H1 (cell line): ENCODE data around the gene CREB3L1. TPM values are rescaled to one million over a fixed set of nuclear protein-coding genes. Genes with fewer than 3 reads are reported as not detected.

Experiments used
- CTCF ChIA-PET: fragments of 300-600 bp; sonication (Branson Sonifier 250); formaldehyde crosslinking; loops from one replicate; lab custom pipeline; 2021; ENCODE audit not compliant: partially characterized antibody; lab: Charles Lee
- POLR2A ChIA-PET: fragments of 300-600 bp; sonication (Branson Sonifier 250); formaldehyde crosslinking; loops from one replicate; lab custom pipeline; 2021; ENCODE audit warnings: inconsistent platforms; ENCODE audit not compliant: partially characterized antibody; lab: Charles Lee
- DNase-seq, 2 experiments: peaks; one replicate each; pipeline versions ENCODE4 v3.0.0 to v3.0.0-alpha.2; 2010 to 2022; ENCODE audit warnings: low spot score in 2 of 2, low read depth in 1 of 2, mixed read lengths in 1 of 2
- FAIRE-seq: peaks from 2 replicates; lab custom pipeline; 2011; peaks lifted over from hg19 to GRCh38; lab: Jason Lieb, UNC
- H2AFZ ChIP-seq: 2 replicates; pipeline ENCODE4 v1.8.1; 2012; ENCODE audit warnings: low read length, inconsistent platforms
- H2AK5ac ChIP-seq: 2 replicates; pipeline ENCODE4 v1.6.1; 2013; ENCODE audit warnings: low read depth, low read length
- H2BK120ac ChIP-seq: replicated peaks from 2 replicates; pipeline ENCODE3; 2013; ENCODE audit warnings: low read depth, low read length, inconsistent platforms
- H2BK12ac ChIP-seq: 2 replicates; pipeline ENCODE4 v1.6.1; 2013; ENCODE audit warnings: low read depth, low read length
- H2BK15ac ChIP-seq: 2 replicates; pipeline ENCODE4 v1.6.1; 2013; ENCODE audit warnings: low read length
- H2BK20ac ChIP-seq: 2 replicates; pipeline ENCODE4 v1.6.1; 2013; ENCODE audit warnings: low read length
- H2BK5ac ChIP-seq: 2 replicates; pipeline ENCODE4 v1.6.1; 2013; ENCODE audit warnings: low read depth, low read length
- H3K14ac ChIP-seq: 2 replicates; pipeline ENCODE4 v1.6.1; 2013; ENCODE audit warnings: inconsistent platforms; ENCODE audit not compliant: insufficient read length
- H3K18ac ChIP-seq: 2 replicates; pipeline ENCODE4 v1.6.1; 2013; ENCODE audit warnings: low read length; ENCODE audit errors: extremely low read depth
- H3K23ac ChIP-seq: 2 replicates; pipeline ENCODE4 v1.6.1; 2013; ENCODE audit warnings: inconsistent platforms; ENCODE audit not compliant: insufficient read length
- H3K23me2 ChIP-seq: 2 replicates; pipeline ENCODE4 v1.6.1; 2013; ENCODE audit warnings: low read depth, low read length
- H3K27ac ChIP-seq: 2 replicates; pipeline ENCODE4 v1.6.1; 2011; ENCODE audit warnings: low read depth, low read length, inconsistent platforms
- H3K27me3 ChIP-seq, 4 experiments: replicated peaks in 1 of 4; 1 replicate in 1 of 4; 2 replicates in 3 of 4; pipeline versions ENCODE4 v1.6.1 to v1.8.1; 2011 to 2013; ENCODE audit warnings: low read length in 3 of 4, mild to moderate bottlenecking in 3 of 4, inconsistent platforms in 2 of 4, mixed read lengths in 2 of 4, moderate library complexity in 1 of 4; ENCODE audit not compliant: control insufficient read depth in 3 of 4, insufficient read depth in 3 of 4; ENCODE audit errors: extremely low read depth in 1 of 4
- H3K36me3 ChIP-seq, 4 experiments: 2 replicates each; pipeline versions ENCODE4 v1.6.1 to v1.8.1; 2011 to 2013; ENCODE audit warnings: mild to moderate bottlenecking in 4 of 4, low read length in 3 of 4, moderate library complexity in 2 of 4, control low read depth in 1 of 4, inconsistent platforms in 1 of 4; ENCODE audit not compliant: insufficient read depth in 4 of 4, control insufficient read depth in 2 of 4
- H3K4ac ChIP-seq: replicated peaks from 2 replicates; pipeline ENCODE3; 2013; ENCODE audit warnings: low read length, low read depth, mixed read lengths, inconsistent platforms; ENCODE audit not compliant: insufficient read length
- H3K4me1 ChIP-seq, 4 experiments: replicated peaks in 1 of 4; 1 replicate in 1 of 4; 2 replicates in 3 of 4; pipeline versions ENCODE4 v1.6.1 to v1.8.1; 2011 to 2013; ENCODE audit warnings: low read length in 3 of 4, inconsistent platforms in 2 of 4, mixed read lengths in 1 of 4; ENCODE audit not compliant: insufficient read depth in 4 of 4, control insufficient read depth in 3 of 4
- H3K4me2 ChIP-seq, 2 experiments: 2 replicates each; pipeline versions ENCODE4 v1.6.1 to v1.8.1; 2011 to 2013; ENCODE audit warnings: low read depth in 2 of 2, low read length in 2 of 2, control low read depth in 1 of 2, inconsistent platforms in 1 of 2, mild to moderate bottlenecking in 1 of 2; ENCODE audit not compliant: insufficient read depth in 1 of 2
- H3K4me3 ChIP-seq, 4 experiments: fragments of 200-600, 300-600 bp in 1 of 4; sonication (generic), shearing (Covaris generic), sonication (Bioruptor Twin) in 1 of 4; 2 replicates each; pipeline versions ENCODE4 v1.5.1 to v1.8.1; 2011 to 2016; ENCODE audit warnings: low read length in 4 of 4, low read depth in 3 of 4, control low read depth in 2 of 4, inconsistent platforms in 2 of 4, mild to moderate bottlenecking in 2 of 4, mixed read lengths in 1 of 4, moderate library complexity in 1 of 4; ENCODE audit not compliant: insufficient read depth in 2 of 4; ENCODE audit errors: extremely low read depth in 1 of 4
- H3K56ac ChIP-seq: replicated peaks from 2 replicates; pipeline ENCODE3; 2013; ENCODE audit warnings: low read depth, mild to moderate bottlenecking, mixed read lengths, low read length, inconsistent platforms; ENCODE audit not compliant: insufficient read length
- H3K79me1 ChIP-seq: 2 replicates; pipeline ENCODE4 v1.6.1; 2013; ENCODE audit warnings: low read depth, low read length, control low read depth
- H3K79me2 ChIP-seq, 2 experiments: 2 replicates each; pipeline versions ENCODE4 v1.6.1 to v1.8.1; 2012 to 2013; ENCODE audit warnings: low read length in 2 of 2, mild to moderate bottlenecking in 2 of 2, inconsistent platforms in 1 of 2; ENCODE audit not compliant: insufficient read depth in 2 of 2, control insufficient read depth in 1 of 2
- H3K9ac ChIP-seq, 4 experiments: replicated peaks in 1 of 4; 1 replicate in 1 of 4; 2 replicates in 3 of 4; pipeline versions ENCODE4 v1.6.1 to v1.8.1; 2011 to 2013; ENCODE audit warnings: low read depth in 3 of 4, low read length in 3 of 4, control low read depth in 2 of 4, mild to moderate bottlenecking in 2 of 4, moderate library complexity in 2 of 4, inconsistent platforms in 1 of 4; ENCODE audit errors: extremely low read depth in 1 of 4
- H3K9me3 ChIP-seq, 2 experiments: 2 replicates each; pipeline versions ENCODE4 v1.6.1 to v1.8.1; 2012 to 2013; ENCODE audit warnings: mild to moderate bottlenecking in 2 of 2, moderate library complexity in 2 of 2, control low read depth in 1 of 2, inconsistent platforms in 1 of 2, low read depth in 1 of 2, low read length in 1 of 2, mixed read lengths in 1 of 2; ENCODE audit not compliant: insufficient read depth in 2 of 2
- H4K20me1 ChIP-seq, 2 experiments: replicated peaks in 1 of 2; 2 replicates each; pipeline versions ENCODE3 to v1.8.1; 2011 to 2013; ENCODE audit warnings: inconsistent platforms in 2 of 2, low read length in 2 of 2, mild to moderate bottlenecking in 1 of 2; ENCODE audit not compliant: insufficient read depth in 2 of 2, control insufficient read depth in 1 of 2
- H4K5ac ChIP-seq: 2 replicates; pipeline ENCODE4 v1.6.1; 2013; ENCODE audit warnings: low read length, low read depth, mixed read lengths, inconsistent platforms; ENCODE audit not compliant: insufficient read length
- H4K8ac ChIP-seq: 2 replicates; pipeline ENCODE4 v1.8.0; 2013; ENCODE audit warnings: mild to moderate bottlenecking, moderate library complexity, low read length, inconsistent platforms; ENCODE audit not compliant: insufficient read depth; ENCODE audit errors: extremely low read depth
- H4K91ac ChIP-seq: replicated peaks from 2 replicates; pipeline ENCODE3; 2013; ENCODE audit warnings: low read length, mixed read lengths, inconsistent platforms; ENCODE audit not compliant: insufficient read length
- CEBPB ChIP-seq: IDR thresholded peaks from 2 replicates; pipeline ENCODE4 v1.6.1; 2012; ENCODE audit warnings: low read depth, low read length
- EGR1 ChIP-seq: IDR thresholded peaks from 2 replicates; pipeline ENCODE4 v1.6.1; 2011; ENCODE audit warnings: low read depth, low read length, borderline replicate concordance
- SRF ChIP-seq: IDR thresholded peaks from 2 replicates; pipeline ENCODE4 v1.6.1; 2011; ENCODE audit warnings: mild to moderate bottlenecking, low read depth, low read length, moderate library complexity
- WGBS, 2 experiments: shearing (Covaris generic) in 1 of 2; methylation state at CpG; one replicate each; pipeline versions ENCODE4 v1.1.6 to v1.1.7; 2013 to 2015; ENCODE audit warnings: low lambda C conversion rate in 2 of 2, mixed read lengths in 2 of 2, inconsistent platforms in 1 of 2, low coverage in 1 of 2, missing lambda C conversion rate in 1 of 2; ENCODE audit not compliant: insufficient replicate concordance in 2 of 2, insufficient coverage in 1 of 2, insufficient read length in 1 of 2; ENCODE audit errors: extremely low coverage in 1 of 2, missing lambda C conversion rate in 1 of 2; 5-methylcytosine and 5-hydroxymethylcytosine counted together
- polyA plus RNA-seq, 7 experiments: library from polyadenylated mRNA; depleted of rRNA in 3 of 7; stranded (reverse) in 5 of 7; unstranded in 2 of 7; fragments of >200 nt in 5 of 7; fragments of 200-250 nt in 2 of 7; gene quantifications; 1 replicate in 5 of 7; 2 replicates in 1 of 7; 4 replicates in 1 of 7; pipeline versions ENCODE4 v1.2.1 to v1.2.3, GENCODE V29; 2011 to 2013; ENCODE audit warnings: missing spikeins in 2 of 7, mixed read lengths in 2 of 7
- total RNA-seq: library from RNA; stranded (reverse); fragmentation: NEBNext Ultra II Directional; extraction: Animal tissue kit (Norgen Biotek cat#: 25700); gene quantifications from 2 replicates; pipeline ENCODE4 v1.2.1, GENCODE V29; 2021
- TF ChIP-seq, protein P1 (sequence below): IDR thresholded peaks from 2 replicates; pipeline ENCODE4 v1.6.1; 2011; ENCODE audit warnings: low read length, improper control_type of control experiment

CREB3L1 gene
- total and polyA plus RNA-seq, 2 of the 8 experiments (the other 6 are each of a cell fraction or from before 2014, with no cell fraction given) = 4.1 to 12.7 TPM

DNA sequence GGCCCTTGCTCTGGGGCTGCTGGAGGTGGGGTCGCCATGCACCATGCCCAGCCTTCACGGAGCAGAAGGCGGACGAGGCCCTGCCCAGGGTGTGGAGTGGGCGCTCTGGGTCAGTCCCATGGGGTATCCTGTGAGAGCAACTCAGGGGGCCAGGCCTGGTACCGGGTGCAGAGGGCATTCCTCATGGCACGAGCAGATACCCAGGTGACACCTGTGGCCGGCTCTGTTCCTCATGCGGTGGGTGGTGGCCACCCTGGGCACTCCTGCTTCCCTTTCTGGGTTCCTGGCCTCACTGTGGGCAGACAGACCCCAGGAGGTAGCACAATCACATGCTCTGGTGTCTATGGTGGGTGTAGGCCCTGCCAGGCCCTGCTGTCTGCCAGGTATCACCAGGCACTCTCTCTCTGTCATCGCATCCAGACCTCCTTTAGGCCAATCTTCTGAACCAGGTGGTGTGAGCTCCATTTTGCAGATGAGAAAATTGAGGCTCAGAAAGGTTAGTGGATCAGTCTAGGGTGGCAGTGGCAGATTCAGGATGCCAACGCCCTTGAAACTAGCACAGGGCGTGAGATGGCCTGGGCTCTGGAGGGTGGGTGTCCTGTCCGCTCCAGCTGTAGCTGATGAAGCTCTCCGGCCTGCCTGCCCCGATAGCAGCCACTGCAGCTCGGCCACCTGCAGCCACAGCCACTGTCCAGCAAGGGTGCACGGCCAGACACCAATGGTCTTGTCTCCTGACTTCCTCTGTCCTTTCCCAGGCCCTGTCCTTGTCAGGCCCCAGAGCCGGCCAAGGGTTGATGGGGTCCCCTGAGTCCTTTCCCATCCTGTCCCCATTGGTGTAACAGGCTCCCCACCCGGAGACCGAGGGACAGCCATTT, 84.9 kb downstream of the CREB3L1 start:
- Histone ChIP-seq H2BK15ac (0 out of 2 replicates have a peak overlapping the region, but pooled peaks have one; percentile 5), H4K91ac (peak overlapping the region; percentile 19), H3K4me2 (no peak overlapping the region), H3K18ac (no peak overlapping the region; the same call in 1 of the 2 replicates), H2AFZ (no peak overlapping the region), H2AK5ac (no peak overlapping the region), H4K8ac (peak overlapping the region; percentile 69), H3K56ac (no peak overlapping the region), H3K27ac (peak overlapping the region; percentile 57), H3K4me3 (no peak overlapping the region), H3K79me1 (peaks cover 26% of the 10 kb centered on the region), H4K20me1 (peaks cover 11 to 35% of the 10 kb centered on the region in 2 experiments), H3K27me3 (no peaks in the 10 kb centered on the region), H2BK120ac (no peak overlapping the region), H3K23ac (no peak overlapping the region), H4K5ac (no peak overlapping the region), H2BK12ac (peak overlapping the region; percentile 4; the same call in 1 of the 2 replicates), H2BK20ac (no peak overlapping the region), H3K14ac (no peak overlapping the region), H3K4ac (no peak overlapping the region), H3K9ac (no peak overlapping the region), H3K4me1 (peaks cover 0 to 24% (median 14%) of the 10 kb centered on the region in 4 experiments; a peak in 6 of 7 replicates), H3K9me3 (no peaks in the 10 kb centered on the region), H3K23me2 (no peaks in the 10 kb centered on the region), H2BK5ac (peak overlapping the region; percentile 71; the same call in 1 of the 2 replicates), H3K36me3 (no peaks in the 10 kb centered on the region), H3K79me2 (peaks cover 0 to 62% of the 10 kb centered on the region in 2 experiments; a peak in 2 of 4 replicates)
- WGBS, 2 experiments = 91% methylated on average over 17 of the region's 20 CpGs; no CpG with 5 or more reads in 1 of the 2 experiments
- TF ChIP-seq, protein P1, sequence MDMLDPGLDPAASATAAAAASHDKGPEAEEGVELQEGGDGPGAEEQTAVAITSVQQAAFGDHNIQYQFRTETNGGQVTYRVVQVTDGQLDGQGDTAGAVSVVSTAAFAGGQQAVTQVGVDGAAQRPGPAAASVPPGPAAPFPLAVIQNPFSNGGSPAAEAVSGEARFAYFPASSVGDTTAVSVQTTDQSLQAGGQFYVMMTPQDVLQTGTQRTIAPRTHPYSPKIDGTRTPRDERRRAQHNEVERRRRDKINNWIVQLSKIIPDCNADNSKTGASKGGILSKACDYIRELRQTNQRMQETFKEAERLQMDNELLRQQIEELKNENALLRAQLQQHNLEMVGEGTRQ = no peak
- TF ChIP-seq SRF (no peak), EGR1 (no peak), CEBPB (no peak)
- no peak for FAIRE-seq
- ChIA-PET CTCF (interaction anchor here (1.0 to 44.5 kb wide), 6 partner anchors 3 to 48 kb away, joined by 3 to 1004 read pairs (median 8); partner anchors contain the start of genes DGKZ and MDK), POLR2A (interaction anchor here (1.4 to 7.8 kb wide), 2 partner anchors 12 to 21 kb away, joined by 4 to 69 read pairs; partner anchors contain the start of gene DGKZ)
- DNase-seq = no peak
